ENCODE results near the gene GRM8. TPM values are rescaled to one million over a fixed set of nuclear protein-coding genes. Genes with fewer than 3 reads are reported as not detected.

Gene GRM8
- total RNA-seq, 1 donor from 2014 or later = not detected

- no peak for ATAC-seq
Observed at GRCh38 chr7:127266047-127266446, 13.3 kb upstream of the GRM8 start.

GRCh38 chr7:127264219-127264618 is 11.5 kb upstream of the GRM8 start:
- Histone ChIP-seq H3K27me3 (no peaks in the 10 kb centered on the region), H3K4me3 (no peak overlapping the region), H3K4me1 (no peaks in the 10 kb centered on the region), H3K9me3 (no peaks in the 10 kb centered on the region), H3K36me3 (no peaks in the 10 kb centered on the region), H3K27ac (no peak overlapping the region)
- intact Hi-C loops (cut with DNase I) = no loop called here
- DNase-seq = no peak
- no peak for ATAC-seq
- TF ChIP-seq CTCF (IDR thresholded peaks at IDR 0.05) = no peak

More at GRCh38 chr7:127266047-127266446, 13.3 kb upstream of the GRM8 start:
- Histone ChIP-seq H3K27ac (no peak overlapping the region), H3K4me3 (no peak overlapping the region), H3K9me3 (no peaks in the 10 kb centered on the region), H3K4me1 (no peaks in the 10 kb centered on the region), H3K36me3 (no peaks in the 10 kb centered on the region), H3K27me3 (peaks cover 7% of the 10 kb centered on the region)
- DNase-seq = no peak
- no peak for TF ChIP-seq CTCF (IDR thresholded peaks at IDR 0.05)
- intact Hi-C loops (cut with DNase I) = no loop called here

- no peak for ATAC-seq
- peaks cover 33% of the 10 kb centered on the region for H3K27me3 ChIP-seq
- no peak overlapping the region for H3K27ac ChIP-seq
- intact Hi-C loops (cut with DNase I) = no loop called here
- no peak for TF ChIP-seq CTCF (IDR thresholded peaks at IDR 0.05)
- H3K36me3 ChIP-seq = no peaks in the 10 kb centered on the region
- H3K9me3 ChIP-seq = no peaks in the 10 kb centered on the region
- no peaks in the 10 kb centered on the region for H3K4me1 ChIP-seq
- no peak overlapping the region for H3K4me3 ChIP-seq
- DNase-seq = no peak
Observed at GRCh38 chr7:127258111-127258510, 5.4 kb upstream of the GRM8 start.

GRCh38 chr7:127257086-127257485 is 4.3 kb upstream of the GRM8 start:
- peaks cover 43% of the 10 kb centered on the region for H3K27me3 ChIP-seq
- intact Hi-C loops (cut with DNase I) = no loop called here
- no peak overlapping the region for H3K4me3 ChIP-seq
- H3K27ac ChIP-seq = no peak overlapping the region
- ATAC-seq (no peak), DNase-seq (no peak)
- no peak for TF ChIP-seq CTCF (IDR thresholded peaks at IDR 0.05)
- no peaks in the 10 kb centered on the region for H3K36me3 ChIP-seq
- H3K4me1 ChIP-seq = peaks cover 7% of the 10 kb centered on the region
- no peaks in the 10 kb centered on the region for H3K9me3 ChIP-seq

GRCh38 chr7:127256041-127256725 is 3.4 kb upstream of the GRM8 start:
- Histone ChIP-seq H3K27ac (no peak overlapping the region), H3K4me1 (peaks cover 14% of the 10 kb centered on the region), H3K4me3 (no peak overlapping the region), H3K9me3 (no peaks in the 10 kb centered on the region), H3K36me3 (no peaks in the 10 kb centered on the region), H3K27me3 (peaks cover 52% of the 10 kb centered on the region)
- no peak for DNase-seq
- no peak for ATAC-seq
- intact Hi-C loops (cut with DNase I) = no loop called here
- TF ChIP-seq CTCF (IDR thresholded peaks at IDR 0.05) = no peak

All from upper lobe of right lung (tissue), 1 donor.